ENCODE data around the gene CYB561D2.

- TF ChIP-seq RAD21 (conservative IDR thresholded peaks at IDR 0.05) (no peak), EP300 (conservative IDR thresholded peaks at IDR 0.05; ENCODE audit: poor library complexity, severe bottlenecking) (no peak), POLR2AphosphoS5 (IDR thresholded peaks at IDR 0.05) (no peak), CTCF (IDR thresholded peaks at IDR 0.05; ENCODE audit: poor library complexity, severe bottlenecking) (no peak), TAF1 (IDR thresholded peaks at IDR 0.05; ENCODE audit: low read depth) (no peak)
Observed at GRCh38 chr3:50333744-50334328, 16.8 kb upstream of the CYB561D2 start.

All from neural cell (in vitro differentiated cells).